ENCODE results near the gene DRD2. TPM values are rescaled to one million over a fixed set of nuclear protein-coding genes. Genes with fewer than 3 reads are reported as not detected.

The DRD2 gene
- total and polyA plus RNA-seq, 9 donors = 0.02 to 1.0 (median 0.25) TPM; not detected in 2

DNA sequence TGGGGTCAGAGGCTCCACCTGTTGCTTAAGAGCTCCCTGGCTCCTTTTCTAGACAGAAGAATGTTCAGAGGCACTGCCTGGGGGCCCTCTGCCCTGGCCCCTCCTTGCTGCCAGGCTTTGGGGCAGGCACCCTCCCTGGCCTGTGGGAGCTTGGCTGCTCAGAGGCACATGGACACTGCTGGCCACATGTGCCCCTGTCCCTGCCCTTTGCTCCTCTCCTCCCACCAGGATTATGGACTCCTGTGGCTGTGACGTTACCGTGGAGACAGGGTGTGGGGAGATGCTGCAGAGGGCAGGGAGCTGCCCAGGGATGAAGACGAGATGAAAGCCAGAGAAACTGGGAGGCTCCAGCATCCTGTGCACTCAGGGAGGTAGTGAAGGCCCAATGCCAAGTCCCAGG lies 14.7 kb downstream of the DRD2 start:
- Histone ChIP-seq H3K4me3 (no peak overlapping the region), H3K9me3 (no peaks in the 10 kb centered on the region), H3K27ac (no peak overlapping the region), H3K4me1 (ENCODE audit: insufficient read depth) (no peaks in the 10 kb centered on the region), H3K36me3 (no peaks in the 10 kb centered on the region), H3K27me3 (no peaks in the 10 kb centered on the region)
- intact Hi-C loops (cut with DNase I) = no loop called here
- TF ChIP-seq, protein P1, sequence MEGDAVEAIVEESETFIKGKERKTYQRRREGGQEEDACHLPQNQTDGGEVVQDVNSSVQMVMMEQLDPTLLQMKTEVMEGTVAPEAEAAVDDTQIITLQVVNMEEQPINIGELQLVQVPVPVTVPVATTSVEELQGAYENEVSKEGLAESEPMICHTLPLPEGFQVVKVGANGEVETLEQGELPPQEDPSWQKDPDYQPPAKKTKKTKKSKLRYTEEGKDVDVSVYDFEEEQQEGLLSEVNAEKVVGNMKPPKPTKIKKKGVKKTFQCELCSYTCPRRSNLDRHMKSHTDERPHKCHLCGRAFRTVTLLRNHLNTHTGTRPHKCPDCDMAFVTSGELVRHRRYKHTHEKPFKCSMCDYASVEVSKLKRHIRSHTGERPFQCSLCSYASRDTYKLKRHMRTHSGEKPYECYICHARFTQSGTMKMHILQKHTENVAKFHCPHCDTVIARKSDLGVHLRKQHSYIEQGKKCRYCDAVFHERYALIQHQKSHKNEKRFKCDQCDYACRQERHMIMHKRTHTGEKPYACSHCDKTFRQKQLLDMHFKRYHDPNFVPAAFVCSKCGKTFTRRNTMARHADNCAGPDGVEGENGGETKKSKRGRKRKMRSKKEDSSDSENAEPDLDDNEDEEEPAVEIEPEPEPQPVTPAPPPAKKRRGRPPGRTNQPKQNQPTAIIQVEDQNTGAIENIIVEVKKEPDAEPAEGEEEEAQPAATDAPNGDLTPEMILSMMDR (IDR thresholded peaks at IDR 0.05) = no peak
- TF ChIP-seq EP300 (IDR thresholded peaks at IDR 0.05) = no peak
- no peak for TF ChIP-seq POLR2A (IDR thresholded peaks at IDR 0.05)
- no peak for DNase-seq
- 52 to 65% (median 59%) methylated on average over 3 of the region's 3 CpGs for WGBS, 3 donors

DNA sequence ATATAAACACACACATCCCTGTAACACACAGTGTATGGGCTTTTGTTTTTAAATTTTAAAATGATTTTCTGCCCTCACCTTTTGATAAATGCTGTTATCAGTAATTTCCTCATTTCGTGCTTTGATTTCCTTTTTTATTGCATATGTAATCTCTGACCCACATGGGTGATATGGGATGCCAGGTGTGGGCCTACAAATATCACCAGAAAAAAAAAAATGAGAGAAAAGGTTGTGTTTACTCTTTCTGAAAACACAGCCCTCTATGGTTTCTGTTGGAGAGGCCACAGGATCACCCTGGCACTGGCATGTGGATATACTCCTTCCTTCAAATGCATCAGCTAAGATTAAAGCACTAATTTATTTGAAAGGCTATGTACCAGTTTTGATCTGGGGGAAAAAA lies 17.0 kb downstream of the DRD2 start:
- no peak for TF ChIP-seq EP300 (IDR thresholded peaks at IDR 0.05)
- no peak for DNase-seq

DNA sequence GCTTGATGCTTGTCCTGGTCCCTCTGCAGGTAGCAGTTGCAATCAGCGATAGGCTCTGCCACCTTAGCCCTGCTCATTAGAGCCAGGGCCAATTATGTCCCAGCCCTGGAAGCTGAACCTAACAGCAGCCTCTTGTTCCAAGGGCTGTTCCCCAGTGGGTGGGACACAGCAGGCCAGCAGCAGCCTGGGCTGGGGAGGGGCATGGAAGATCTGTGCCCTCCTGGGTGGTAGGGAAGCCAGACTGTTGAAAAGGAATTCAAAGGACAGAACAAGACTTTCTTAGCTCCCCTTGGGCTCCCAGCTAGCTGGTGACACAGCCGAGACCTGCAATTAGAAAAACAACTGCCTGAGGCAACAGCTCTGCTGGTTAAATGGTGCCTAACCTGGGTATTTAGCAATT lies 17.4 kb downstream of the DRD2 start:
- H3K9me3 ChIP-seq = no peaks in the 10 kb centered on the region
- H3K36me3 ChIP-seq = no peaks in the 10 kb centered on the region
- intact Hi-C loops (cut with DNase I) = loop anchor here in 1 of 4 donors (5.0 kb wide), 1 partner anchor 50 kb away; no protein-coding TSS in a partner anchor
- H3K27ac ChIP-seq = no peak overlapping the region
- WGBS, 3 donors = 43 to 59% (median 45%) methylated on average over 2 of the region's 2 CpGs
- no peaks in the 10 kb centered on the region for H3K27me3 ChIP-seq
- no peaks in the 10 kb centered on the region for H3K4me1 ChIP-seq (ENCODE audit: insufficient read depth)
- H3K4me3 ChIP-seq = no peak overlapping the region
- DNase-seq = no peak
- TF ChIP-seq, protein P1 (IDR thresholded peaks at IDR 0.05) = no peak
- TF ChIP-seq EP300 (IDR thresholded peaks at IDR 0.05) (no peak), POLR2A (IDR thresholded peaks at IDR 0.05) (no peak)

More for the DNA sequence above, 17.0 kb downstream of the DRD2 start:
- intact Hi-C loops (cut with DNase I) = loop anchor here in 1 of 4 donors (5.0 kb wide), 1 partner anchor 51 kb away; no protein-coding TSS in a partner anchor
- Histone ChIP-seq H3K4me3 (no peak overlapping the region), H3K27ac (no peak overlapping the region), H3K9me3 (no peaks in the 10 kb centered on the region), H3K4me1 (ENCODE audit: insufficient read depth) (no peaks in the 10 kb centered on the region), H3K27me3 (no peaks in the 10 kb centered on the region), H3K36me3 (no peaks in the 10 kb centered on the region)
- 51 to 76% (median 58%) methylated on average over 1 of the region's 1 CpG for WGBS, 3 donors

DNA sequence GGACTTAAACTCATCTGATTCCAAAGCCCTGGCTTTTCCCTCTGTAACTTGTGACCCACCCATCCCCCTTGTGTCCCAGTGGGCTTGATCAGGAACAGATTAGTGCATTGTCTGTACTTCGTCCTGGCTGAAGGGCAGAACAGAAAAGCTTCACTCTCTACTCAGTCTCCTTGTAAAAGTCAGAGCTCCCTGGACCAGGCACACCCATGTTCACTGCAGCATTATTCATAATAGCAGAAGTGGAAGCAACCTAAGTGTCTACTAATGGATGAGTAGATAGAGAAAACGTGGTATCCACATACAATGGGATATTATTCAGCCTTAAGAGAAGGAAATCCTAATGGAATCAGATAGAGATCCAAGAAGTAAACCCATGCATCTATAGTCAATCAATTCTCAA lies 20.7 kb downstream of the DRD2 start:
- WGBS, 3 donors = 68 to 79% (median 73%) methylated on average over 2 of the region's 2 CpGs
- no peaks in the 10 kb centered on the region for H3K27me3 ChIP-seq
- no peaks in the 10 kb centered on the region for H3K36me3 ChIP-seq
- H3K9me3 ChIP-seq = no peaks in the 10 kb centered on the region
- H3K4me1 ChIP-seq (ENCODE audit: insufficient read depth) = no peaks in the 10 kb centered on the region
- intact Hi-C loops (cut with DNase I) = no loop called here
- DNase-seq = no peak
- no peak overlapping the region for H3K27ac ChIP-seq
- TF ChIP-seq, protein P1 (IDR thresholded peaks at IDR 0.05) = no peak
- TF ChIP-seq POLR2A (IDR thresholded peaks at IDR 0.05) (no peak), EP300 (IDR thresholded peaks at IDR 0.05) (no peak)
- no peak overlapping the region for H3K4me3 ChIP-seq

DNA sequence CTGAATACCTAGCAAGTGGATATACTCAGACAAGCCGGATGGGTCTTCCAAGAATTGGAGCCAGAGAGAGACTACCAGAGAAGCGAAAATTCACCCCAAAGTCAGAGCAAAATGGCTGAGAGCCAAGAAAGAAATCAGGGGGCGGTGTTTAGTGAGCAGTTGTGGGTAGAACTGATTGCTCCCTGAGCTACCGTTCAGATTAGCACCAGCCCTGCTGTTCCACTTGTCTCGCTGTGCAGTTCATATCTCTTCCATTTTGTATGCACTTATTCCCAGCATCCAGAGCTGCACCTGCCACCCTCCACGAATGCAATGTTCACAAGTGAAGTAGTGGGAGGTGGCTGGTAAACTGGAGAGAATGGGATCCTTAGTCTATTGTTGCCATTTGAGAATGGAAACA lies 25.5 kb downstream of the DRD2 start:
- DNase-seq = no peak
- H3K36me3 ChIP-seq = no peaks in the 10 kb centered on the region
- 59 to 75% (median 67%) methylated on average over 6 of the region's 6 CpGs for WGBS, 3 donors
- H3K4me1 ChIP-seq (ENCODE audit: insufficient read depth) = no peaks in the 10 kb centered on the region
- H3K4me3 ChIP-seq = no peak overlapping the region
- H3K27me3 ChIP-seq = no peaks in the 10 kb centered on the region
- no peaks in the 10 kb centered on the region for H3K9me3 ChIP-seq
- H3K27ac ChIP-seq = no peak overlapping the region
- TF ChIP-seq POLR2A (IDR thresholded peaks at IDR 0.05) = no peak
- TF ChIP-seq, protein P1 (IDR thresholded peaks at IDR 0.05) = no peak
- no peak for TF ChIP-seq EP300 (IDR thresholded peaks at IDR 0.05)
- intact Hi-C loops (cut with DNase I) = no loop called here
